GM13977 (cell line): ENCODE results near the gene PELI2.

ENCODE experiments used
- DNase-seq: peaks from one replicate; pipeline ENCODE4 v3.0.0; 2012; ENCODE audit warnings: low spot score
- CTCF ChIP-seq: IDR thresholded peaks from 2 replicates; pipeline ENCODE4 v1.5.1; 2012; ENCODE audit warnings: mild to moderate bottlenecking, control low read depth; ENCODE audit not compliant: insufficient read depth; ENCODE audit errors: extremely low read depth, missing control alignments
- in situ Hi-C: fragments of 300-500 bp; cut with MboI; formaldehyde crosslinking; loops from one replicate; pipeline ENCODE4 v1.12.0; 2022; ENCODE audit warnings: low sequenced_read_pairs, low pct_unique_long_range_greater_than_20kb, mixed read lengths, inconsistent platforms; ENCODE audit not compliant: unreplicated experiment

The PELI2 gene

GRCh38 chr14:56115976-56116893 lies 2.0 kb upstream of the PELI2 start:
- in situ Hi-C loops, result no loop called here
- DNase-seq, result no peak

GRCh38 chr14:56118611-56119181 lies 485 bp downstream of the PELI2 start:
- in situ Hi-C loops, result no loop called here
- peak; percentile 16 for DNase-seq
- no peak for TF ChIP-seq CTCF

More at GRCh38 chr14:56115976-56116893, 2.0 kb upstream of the PELI2 start:
- TF ChIP-seq CTCF, result no peak

- TF ChIP-seq CTCF, result no peak
- in situ Hi-C loops, result no loop called here
- DNase-seq, result peak; percentile 26
Observed at GRCh38 chr14:56119201-56119981, 1.2 kb downstream of the PELI2 start.

GRCh38 chr14:56120091-56120691 lies 2.0 kb downstream of the PELI2 start:
- in situ Hi-C loops, result no loop called here
- no peak for DNase-seq
- no peak for TF ChIP-seq CTCF

- in situ Hi-C loops, result no loop called here
- TF ChIP-seq CTCF, result no peak
- no peak for DNase-seq
Observed at GRCh38 chr14:56121816-56122215, 3.6 kb downstream of the PELI2 start.

GRCh38 chr14:56122301-56122700 lies 4.1 kb downstream of the PELI2 start:
- TF ChIP-seq CTCF, result no peak

More at GRCh38 chr14:56122301-56122700, 4.1 kb downstream of the PELI2 start:
- no peak for DNase-seq
- in situ Hi-C loops, result no loop called here
